ENCODE data around the gene PRRC2A.
A peak's percentile ranks its signal among the peaks of the same experiment; 100 is the strongest.

Gene PRRC2A

DNA sequence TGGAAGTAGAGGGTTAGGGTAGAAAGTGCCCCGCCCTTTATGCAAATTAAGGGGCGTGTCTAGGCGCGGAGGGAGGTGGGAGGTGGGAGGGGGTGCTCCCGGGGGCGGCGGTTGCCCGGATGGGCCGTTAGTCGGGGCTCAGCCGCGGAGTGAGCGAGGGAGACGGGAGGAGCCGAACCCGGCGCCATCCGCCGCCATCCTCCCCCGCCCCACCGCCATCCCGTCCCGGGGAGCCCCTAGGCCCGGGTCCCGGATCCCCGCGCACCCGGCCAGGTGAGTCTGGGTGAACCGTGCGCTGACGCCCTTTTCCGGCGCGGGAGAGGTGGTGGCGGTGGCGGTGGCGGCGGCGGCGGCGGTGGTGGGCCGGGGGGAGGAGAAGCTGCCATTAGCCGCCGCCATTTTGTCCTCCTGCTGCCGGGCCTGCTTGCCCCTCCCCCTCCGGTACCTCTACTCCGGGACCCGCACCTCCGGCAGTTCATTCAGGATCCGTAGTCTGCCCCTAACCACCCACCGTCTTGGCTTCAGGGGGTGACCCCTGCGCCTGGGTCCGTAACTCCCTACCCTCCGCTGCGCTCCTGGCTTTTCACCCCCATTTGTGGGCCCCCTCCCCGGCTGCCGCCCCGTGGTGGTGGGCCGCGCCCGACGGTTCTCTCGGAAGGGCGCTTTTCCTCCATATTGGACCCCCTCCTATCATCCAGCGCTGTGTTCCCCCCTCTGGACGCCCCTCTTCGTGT is at the start of gene PRRC2A:
TSS of gene PRRC2A (plus strand) at position 130 of the 734 bp plus-strand sequence. CDS start 2,075 bp downstream, outside the sequence.
- peak; percentile 74 for DNase-seq

- no peak for DNase-seq
These were observed 48.2 kb upstream of the PRRC2A start, which contains the start of gene LTA for GRCh38 chr6:31572041-31572911. Gene LTA, plus strand, starts transcription at chr6:31572289. Its CDS starts 454 bp downstream, at chr6:31572743.

DNA sequence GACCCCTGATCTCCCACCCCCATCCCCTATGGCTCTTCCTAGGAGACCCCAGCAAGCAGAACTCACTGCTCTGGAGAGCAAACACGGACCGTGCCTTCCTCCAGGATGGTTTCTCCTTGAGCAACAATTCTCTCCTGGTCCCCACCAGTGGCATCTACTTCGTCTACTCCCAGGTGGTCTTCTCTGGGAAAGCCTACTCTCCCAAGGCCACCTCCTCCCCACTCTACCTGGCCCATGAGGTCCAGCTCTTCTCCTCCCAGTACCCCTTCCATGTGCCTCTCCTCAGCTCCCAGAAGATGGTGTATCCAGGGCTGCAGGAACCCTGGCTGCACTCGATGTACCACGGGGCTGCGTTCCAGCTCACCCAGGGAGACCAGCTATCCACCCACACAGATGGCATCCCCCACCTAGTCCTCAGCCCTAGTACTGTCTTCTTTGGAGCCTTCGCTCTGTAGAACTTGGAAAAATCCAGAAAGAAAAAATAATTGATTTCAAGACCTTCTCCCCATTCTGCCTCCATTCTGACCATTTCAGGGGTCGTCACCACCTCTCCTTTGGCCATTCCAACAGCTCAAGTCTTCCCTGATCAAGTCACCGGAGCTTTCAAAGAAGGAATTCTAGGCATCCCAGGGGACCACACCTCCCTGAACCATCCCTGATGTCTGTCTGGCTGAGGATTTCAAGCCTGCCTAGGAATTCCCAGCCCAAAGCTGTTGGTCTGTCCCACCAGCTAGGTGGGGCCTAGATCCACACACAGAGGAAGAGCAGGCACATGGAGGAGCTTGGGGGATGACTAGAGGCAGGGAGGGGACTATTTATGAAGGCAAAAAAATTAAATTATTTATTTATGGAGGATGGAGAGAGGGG is 47.0 kb upstream of the PRRC2A start:
- DNase-seq = no peak

DNA sequence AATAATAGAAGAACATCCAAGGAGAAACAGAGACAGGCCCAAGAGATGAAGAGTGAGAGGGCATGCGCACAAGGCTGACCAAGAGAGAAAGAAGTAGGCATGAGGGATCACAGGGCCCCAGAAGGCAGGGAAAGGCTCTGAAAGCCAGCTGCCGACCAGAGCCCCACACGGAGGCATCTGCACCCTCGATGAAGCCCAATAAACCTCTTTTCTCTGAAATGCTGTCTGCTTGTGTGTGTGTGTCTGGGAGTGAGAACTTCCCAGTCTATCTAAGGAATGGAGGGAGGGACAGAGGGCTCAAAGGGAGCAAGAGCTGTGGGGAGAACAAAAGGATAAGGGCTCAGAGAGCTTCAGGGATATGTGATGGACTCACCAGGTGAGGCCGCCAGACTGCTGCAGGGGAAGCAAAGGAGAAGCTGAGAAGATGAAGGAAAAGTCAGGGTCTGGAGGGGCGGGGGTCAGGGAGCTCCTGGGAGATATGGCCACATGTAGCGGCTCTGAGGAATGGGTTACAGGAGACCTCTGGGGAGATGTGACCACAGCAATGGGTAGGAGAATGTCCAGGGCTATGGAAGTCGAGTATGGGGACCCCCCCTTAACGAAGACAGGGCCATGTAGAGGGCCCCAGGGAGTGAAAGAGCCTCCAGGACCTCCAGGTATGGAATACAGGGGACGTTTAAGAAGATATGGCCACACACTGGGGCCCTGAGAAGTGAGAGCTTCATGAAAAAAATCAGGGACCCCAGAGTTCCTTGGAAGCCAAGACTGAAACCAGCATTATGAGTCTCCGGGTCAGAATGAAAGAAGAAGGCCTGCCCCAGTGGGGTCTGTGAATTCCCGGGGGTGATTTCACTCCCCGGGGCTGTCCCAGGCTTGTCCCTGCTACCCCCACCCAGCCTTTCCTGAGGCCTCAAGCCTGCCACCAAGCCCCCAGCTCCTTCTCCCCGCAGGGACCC is 46.1 kb upstream of the PRRC2A start:
- no peak for DNase-seq

GRCh38 chr6:31575335-31575901 is 45.1 kb upstream of the PRRC2A start, which contains the start of gene TNF:
Gene TNF, plus strand, starts transcription at chr6:31575565. Its CDS starts 177 bp downstream, at chr6:31575742.
- DNase-seq = no peak

DNA sequence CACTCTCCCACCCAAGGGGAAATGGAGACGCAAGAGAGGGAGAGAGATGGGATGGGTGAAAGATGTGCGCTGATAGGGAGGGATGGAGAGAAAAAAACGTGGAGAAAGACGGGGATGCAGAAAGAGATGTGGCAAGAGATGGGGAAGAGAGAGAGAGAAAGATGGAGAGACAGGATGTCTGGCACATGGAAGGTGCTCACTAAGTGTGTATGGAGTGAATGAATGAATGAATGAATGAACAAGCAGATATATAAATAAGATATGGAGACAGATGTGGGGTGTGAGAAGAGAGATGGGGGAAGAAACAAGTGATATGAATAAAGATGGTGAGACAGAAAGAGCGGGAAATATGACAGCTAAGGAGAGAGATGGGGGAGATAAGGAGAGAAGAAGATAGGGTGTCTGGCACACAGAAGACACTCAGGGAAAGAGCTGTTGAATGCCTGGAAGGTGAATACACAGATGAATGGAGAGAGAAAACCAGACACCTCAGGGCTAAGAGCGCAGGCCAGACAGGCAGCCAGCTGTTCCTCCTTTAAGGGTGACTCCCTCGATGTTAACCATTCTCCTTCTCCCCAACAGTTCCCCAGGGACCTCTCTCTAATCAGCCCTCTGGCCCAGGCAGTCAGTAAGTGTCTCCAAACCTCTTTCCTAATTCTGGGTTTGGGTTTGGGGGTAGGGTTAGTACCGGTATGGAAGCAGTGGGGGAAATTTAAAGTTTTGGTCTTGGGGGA is 44.4 kb upstream of the PRRC2A start:
- DNase-seq = no peak

- no peak for DNase-seq
These were observed 43.5 kb upstream of the PRRC2A start for GRCh38 chr6:31576897-31577578.

- DNase-seq = no peak
These were observed 42.9 kb upstream of the PRRC2A start for GRCh38 chr6:31577579-31577966.

DNA sequence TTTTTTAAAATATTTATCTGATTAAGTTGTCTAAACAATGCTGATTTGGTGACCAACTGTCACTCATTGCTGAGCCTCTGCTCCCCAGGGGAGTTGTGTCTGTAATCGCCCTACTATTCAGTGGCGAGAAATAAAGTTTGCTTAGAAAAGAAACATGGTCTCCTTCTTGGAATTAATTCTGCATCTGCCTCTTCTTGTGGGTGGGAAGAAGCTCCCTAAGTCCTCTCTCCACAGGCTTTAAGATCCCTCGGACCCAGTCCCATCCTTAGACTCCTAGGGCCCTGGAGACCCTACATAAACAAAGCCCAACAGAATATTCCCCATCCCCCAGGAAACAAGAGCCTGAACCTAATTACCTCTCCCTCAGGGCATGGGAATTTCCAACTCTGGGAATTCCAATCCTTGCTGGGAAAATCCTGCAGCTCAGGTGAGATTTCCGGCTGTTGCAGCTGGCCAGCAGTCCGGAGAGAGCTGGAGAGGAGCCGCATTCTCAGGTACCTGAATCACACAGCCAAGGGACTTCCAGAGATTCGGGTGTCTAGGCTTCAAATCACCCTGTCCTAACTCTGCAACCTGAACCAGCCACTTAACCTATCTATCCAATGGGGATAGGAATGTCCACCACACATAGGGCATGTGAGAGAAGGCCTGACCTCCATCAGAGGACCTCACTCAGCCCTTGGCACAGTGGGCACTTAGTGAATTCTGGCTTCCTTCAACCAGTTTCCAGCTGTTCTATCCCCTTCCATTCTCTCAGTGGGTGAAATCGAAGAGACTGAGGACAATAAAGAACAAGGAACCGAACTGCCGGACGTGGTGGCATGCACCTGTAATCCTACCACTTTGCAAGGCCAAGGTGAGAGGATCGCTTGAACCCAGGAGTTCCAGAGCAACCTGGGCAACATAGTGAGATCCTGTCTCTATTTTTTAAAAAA is 42.1 kb upstream of the PRRC2A start:
- no peak for DNase-seq

DNA sequence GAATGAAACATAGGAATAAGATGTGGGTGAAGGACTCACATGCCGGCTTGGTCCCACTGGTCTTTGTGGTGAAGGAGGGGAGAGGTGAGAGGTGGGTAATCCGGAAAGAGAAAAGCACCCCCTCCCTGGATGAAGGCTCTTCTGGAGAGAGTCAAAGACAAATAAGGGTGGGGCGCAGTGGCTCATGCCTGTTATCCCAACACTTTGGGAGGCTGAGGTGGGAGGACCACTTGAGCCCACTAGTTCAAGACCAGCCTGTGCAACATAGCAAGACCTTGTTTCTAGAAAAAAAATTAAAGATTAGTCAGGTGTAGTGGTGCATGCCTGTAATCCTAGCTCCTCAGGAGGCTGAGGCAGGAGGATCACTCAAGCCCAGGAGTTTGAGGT is 41.4 kb upstream of the PRRC2A start:
- DNase-seq = no peak

GRCh38 chr6:31579546-31580437 is 40.7 kb upstream of the PRRC2A start:
- no peak for DNase-seq

- DNase-seq = no peak
These were observed 40.1 kb upstream of the PRRC2A start for GRCh38 chr6:31580438-31580740.

DNA sequence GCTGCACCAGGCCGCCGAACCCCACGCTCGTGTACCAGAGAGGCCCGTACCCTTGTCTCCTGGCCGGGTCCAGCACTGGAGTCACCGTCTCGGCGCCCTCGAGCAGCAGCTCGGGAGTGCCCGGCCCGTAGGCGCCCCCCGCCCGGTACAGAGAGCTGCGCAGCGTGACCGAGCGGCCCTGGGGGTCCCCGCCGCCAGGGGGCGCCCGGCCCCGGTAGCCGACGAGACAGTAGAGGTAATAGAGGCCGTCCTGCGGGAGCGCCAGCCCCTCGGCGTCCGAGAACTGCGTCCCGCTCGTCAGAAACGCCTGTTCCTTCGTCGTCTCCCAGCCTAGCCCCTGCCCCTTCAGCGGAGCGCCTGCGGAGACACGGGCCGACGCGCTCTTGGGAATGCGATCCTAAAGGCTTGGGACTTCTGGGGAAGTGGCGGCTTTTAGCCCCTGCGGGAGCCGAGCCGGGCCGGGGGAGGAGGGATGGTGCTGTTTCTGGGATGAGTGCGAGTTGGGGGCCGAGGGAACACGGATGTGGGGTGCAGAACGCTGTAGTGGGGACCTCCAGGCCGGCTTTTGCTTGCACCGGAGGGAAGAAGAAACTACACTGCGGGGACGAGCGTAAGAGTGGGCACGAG is 39.6 kb upstream of the PRRC2A start:
- DNase-seq = peak; percentile 55

GRCh38 chr6:31581434-31582229 is 38.9 kb upstream of the PRRC2A start:
- DNase-seq = no peak

- DNase-seq = no peak
These were observed 38.3 kb upstream of the PRRC2A start, which contains the start of gene LTB for GRCh38 chr6:31582230-31582643. Gene LTB, minus strand, starts transcription at chr6:31582424. Its CDS starts 7 bp downstream, at chr6:31582417.

- no peak for DNase-seq
These were observed 35.0 kb upstream of the PRRC2A start for GRCh38 chr6:31585491-31585890.

All from GOT3 (cell line).